Breast epithelium (tissue), 3 donors: Measurements from ENCODE around the gene RPSA.

Experiments
- POLR2A ChIP-seq: fragments of 450-650 bp; IDR thresholded peaks from one replicate; pipeline ENCODE4 v1.6.1; 2016; ENCODE audit warnings: antibody characterized with exemption, mild to moderate bottlenecking, moderate library complexity
- POLR2AphosphoS5 ChIP-seq, 3 donors: sonication (generic); formaldehyde crosslinking; IDR thresholded peaks; one replicate each; pipeline ENCODE4 v1.6.1; 2017; ENCODE audit warnings: antibody characterized with exemption in 3 of 3
- TF ChIP-seq, protein P1 (sequence below), 3 donors: fragments of 450-650 bp; IDR thresholded peaks; one replicate each; pipeline ENCODE4 v1.5.1; 2016 to 2017; ENCODE audit warnings: antibody characterized with exemption in 3 of 3, mild to moderate bottlenecking in 3 of 3, moderate library complexity in 3 of 3

DNA sequence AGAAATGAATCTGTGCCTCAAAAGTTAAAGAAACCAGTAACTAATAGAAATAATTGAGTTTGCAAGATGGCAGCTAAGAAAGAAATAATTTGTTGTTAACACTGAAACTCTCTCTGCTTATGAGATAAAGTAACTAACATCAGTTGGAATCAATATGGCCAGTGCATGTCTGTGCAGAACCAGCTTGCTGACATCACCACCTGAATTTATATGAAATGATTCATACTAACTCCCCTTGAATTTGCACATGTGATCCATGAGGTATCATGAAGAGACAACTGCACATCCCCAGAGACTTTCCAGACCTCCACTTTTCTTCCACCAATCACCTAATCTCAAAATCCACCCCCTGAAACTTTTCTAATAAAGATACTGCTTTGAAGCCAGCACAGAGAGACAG, 33.7 kb upstream of the RPSA start:
- TF ChIP-seq, protein P1, sequence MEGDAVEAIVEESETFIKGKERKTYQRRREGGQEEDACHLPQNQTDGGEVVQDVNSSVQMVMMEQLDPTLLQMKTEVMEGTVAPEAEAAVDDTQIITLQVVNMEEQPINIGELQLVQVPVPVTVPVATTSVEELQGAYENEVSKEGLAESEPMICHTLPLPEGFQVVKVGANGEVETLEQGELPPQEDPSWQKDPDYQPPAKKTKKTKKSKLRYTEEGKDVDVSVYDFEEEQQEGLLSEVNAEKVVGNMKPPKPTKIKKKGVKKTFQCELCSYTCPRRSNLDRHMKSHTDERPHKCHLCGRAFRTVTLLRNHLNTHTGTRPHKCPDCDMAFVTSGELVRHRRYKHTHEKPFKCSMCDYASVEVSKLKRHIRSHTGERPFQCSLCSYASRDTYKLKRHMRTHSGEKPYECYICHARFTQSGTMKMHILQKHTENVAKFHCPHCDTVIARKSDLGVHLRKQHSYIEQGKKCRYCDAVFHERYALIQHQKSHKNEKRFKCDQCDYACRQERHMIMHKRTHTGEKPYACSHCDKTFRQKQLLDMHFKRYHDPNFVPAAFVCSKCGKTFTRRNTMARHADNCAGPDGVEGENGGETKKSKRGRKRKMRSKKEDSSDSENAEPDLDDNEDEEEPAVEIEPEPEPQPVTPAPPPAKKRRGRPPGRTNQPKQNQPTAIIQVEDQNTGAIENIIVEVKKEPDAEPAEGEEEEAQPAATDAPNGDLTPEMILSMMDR (IDR thresholded peaks at IDR 0.05), result no peak
- no peak for TF ChIP-seq POLR2A
- TF ChIP-seq POLR2AphosphoS5 (IDR thresholded peaks at IDR 0.05), result no peak
